H1 (cell line): ENCODE data around the gene SMPDL3B. TPM values are rescaled to one million over a fixed set of nuclear protein-coding genes. Genes with fewer than 3 reads are reported as not detected.

Experiments used
- CTCF ChIA-PET: fragments of 300-600 bp; sonication (Branson Sonifier 250); formaldehyde crosslinking; loops from one replicate; lab custom pipeline; 2021; ENCODE audit not compliant: partially characterized antibody; lab: Charles Lee
- POLR2A ChIA-PET: fragments of 300-600 bp; sonication (Branson Sonifier 250); formaldehyde crosslinking; loops from one replicate; lab custom pipeline; 2021; ENCODE audit warnings: inconsistent platforms; ENCODE audit not compliant: partially characterized antibody; lab: Charles Lee
- DNase-seq, 2 experiments: peaks; one replicate each; pipeline versions ENCODE4 v3.0.0 to v3.0.0-alpha.2; 2010 to 2022; ENCODE audit warnings: low spot score in 2 of 2, low read depth in 1 of 2, mixed read lengths in 1 of 2
- FAIRE-seq: peaks from 2 replicates; lab custom pipeline; 2011; peaks lifted over from hg19 to GRCh38; lab: Jason Lieb, UNC
- H2AFZ ChIP-seq: 2 replicates; pipeline ENCODE4 v1.8.1; 2012; ENCODE audit warnings: low read length, inconsistent platforms
- H2AK5ac ChIP-seq: 2 replicates; pipeline ENCODE4 v1.6.1; 2013; ENCODE audit warnings: low read depth, low read length
- H2BK120ac ChIP-seq: replicated peaks from 2 replicates; pipeline ENCODE3; 2013; ENCODE audit warnings: low read depth, low read length, inconsistent platforms
- H2BK12ac ChIP-seq: 2 replicates; pipeline ENCODE4 v1.6.1; 2013; ENCODE audit warnings: low read depth, low read length
- H2BK15ac ChIP-seq: 2 replicates; pipeline ENCODE4 v1.6.1; 2013; ENCODE audit warnings: low read length
- H2BK20ac ChIP-seq: 2 replicates; pipeline ENCODE4 v1.6.1; 2013; ENCODE audit warnings: low read length
- H2BK5ac ChIP-seq: 2 replicates; pipeline ENCODE4 v1.6.1; 2013; ENCODE audit warnings: low read depth, low read length
- H3K14ac ChIP-seq: 2 replicates; pipeline ENCODE4 v1.6.1; 2013; ENCODE audit warnings: inconsistent platforms; ENCODE audit not compliant: insufficient read length
- H3K18ac ChIP-seq: 2 replicates; pipeline ENCODE4 v1.6.1; 2013; ENCODE audit warnings: low read length; ENCODE audit errors: extremely low read depth
- H3K23ac ChIP-seq: 2 replicates; pipeline ENCODE4 v1.6.1; 2013; ENCODE audit warnings: inconsistent platforms; ENCODE audit not compliant: insufficient read length
- H3K23me2 ChIP-seq: 2 replicates; pipeline ENCODE4 v1.6.1; 2013; ENCODE audit warnings: low read depth, low read length
- H3K27ac ChIP-seq: 2 replicates; pipeline ENCODE4 v1.6.1; 2011; ENCODE audit warnings: low read depth, low read length, inconsistent platforms
- H3K27me3 ChIP-seq, 4 experiments: replicated peaks in 1 of 4; 1 replicate in 1 of 4; 2 replicates in 3 of 4; pipeline versions ENCODE4 v1.6.1 to v1.8.1; 2011 to 2013; ENCODE audit warnings: low read length in 3 of 4, mild to moderate bottlenecking in 3 of 4, inconsistent platforms in 2 of 4, mixed read lengths in 2 of 4, moderate library complexity in 1 of 4; ENCODE audit not compliant: control insufficient read depth in 3 of 4, insufficient read depth in 3 of 4; ENCODE audit errors: extremely low read depth in 1 of 4
- H3K36me3 ChIP-seq, 4 experiments: 2 replicates each; pipeline versions ENCODE4 v1.6.1 to v1.8.1; 2011 to 2013; ENCODE audit warnings: mild to moderate bottlenecking in 4 of 4, low read length in 3 of 4, moderate library complexity in 2 of 4, control low read depth in 1 of 4, inconsistent platforms in 1 of 4; ENCODE audit not compliant: insufficient read depth in 4 of 4, control insufficient read depth in 2 of 4
- H3K4ac ChIP-seq: replicated peaks from 2 replicates; pipeline ENCODE3; 2013; ENCODE audit warnings: low read length, low read depth, mixed read lengths, inconsistent platforms; ENCODE audit not compliant: insufficient read length
- H3K4me1 ChIP-seq, 4 experiments: replicated peaks in 1 of 4; 1 replicate in 1 of 4; 2 replicates in 3 of 4; pipeline versions ENCODE4 v1.6.1 to v1.8.1; 2011 to 2013; ENCODE audit warnings: low read length in 3 of 4, inconsistent platforms in 2 of 4, mixed read lengths in 1 of 4; ENCODE audit not compliant: insufficient read depth in 4 of 4, control insufficient read depth in 3 of 4
- H3K4me2 ChIP-seq, 2 experiments: 2 replicates each; pipeline versions ENCODE4 v1.6.1 to v1.8.1; 2011 to 2013; ENCODE audit warnings: low read depth in 2 of 2, low read length in 2 of 2, control low read depth in 1 of 2, inconsistent platforms in 1 of 2, mild to moderate bottlenecking in 1 of 2; ENCODE audit not compliant: insufficient read depth in 1 of 2
- H3K4me3 ChIP-seq, 4 experiments: fragments of 200-600, 300-600 bp in 1 of 4; sonication (generic), shearing (Covaris generic), sonication (Bioruptor Twin) in 1 of 4; 2 replicates each; pipeline versions ENCODE4 v1.5.1 to v1.8.1; 2011 to 2016; ENCODE audit warnings: low read length in 4 of 4, low read depth in 3 of 4, control low read depth in 2 of 4, inconsistent platforms in 2 of 4, mild to moderate bottlenecking in 2 of 4, mixed read lengths in 1 of 4, moderate library complexity in 1 of 4; ENCODE audit not compliant: insufficient read depth in 2 of 4; ENCODE audit errors: extremely low read depth in 1 of 4
- H3K56ac ChIP-seq: replicated peaks from 2 replicates; pipeline ENCODE3; 2013; ENCODE audit warnings: low read depth, mild to moderate bottlenecking, mixed read lengths, low read length, inconsistent platforms; ENCODE audit not compliant: insufficient read length
- H3K79me1 ChIP-seq: 2 replicates; pipeline ENCODE4 v1.6.1; 2013; ENCODE audit warnings: low read depth, low read length, control low read depth
- H3K79me2 ChIP-seq, 2 experiments: 2 replicates each; pipeline versions ENCODE4 v1.6.1 to v1.8.1; 2012 to 2013; ENCODE audit warnings: low read length in 2 of 2, mild to moderate bottlenecking in 2 of 2, inconsistent platforms in 1 of 2; ENCODE audit not compliant: insufficient read depth in 2 of 2, control insufficient read depth in 1 of 2
- H3K9ac ChIP-seq, 4 experiments: replicated peaks in 1 of 4; 1 replicate in 1 of 4; 2 replicates in 3 of 4; pipeline versions ENCODE4 v1.6.1 to v1.8.1; 2011 to 2013; ENCODE audit warnings: low read depth in 3 of 4, low read length in 3 of 4, control low read depth in 2 of 4, mild to moderate bottlenecking in 2 of 4, moderate library complexity in 2 of 4, inconsistent platforms in 1 of 4; ENCODE audit errors: extremely low read depth in 1 of 4
- H3K9me3 ChIP-seq, 2 experiments: 2 replicates each; pipeline versions ENCODE4 v1.6.1 to v1.8.1; 2012 to 2013; ENCODE audit warnings: mild to moderate bottlenecking in 2 of 2, moderate library complexity in 2 of 2, control low read depth in 1 of 2, inconsistent platforms in 1 of 2, low read depth in 1 of 2, low read length in 1 of 2, mixed read lengths in 1 of 2; ENCODE audit not compliant: insufficient read depth in 2 of 2
- H4K20me1 ChIP-seq, 2 experiments: replicated peaks in 1 of 2; 2 replicates each; pipeline versions ENCODE3 to v1.8.1; 2011 to 2013; ENCODE audit warnings: inconsistent platforms in 2 of 2, low read length in 2 of 2, mild to moderate bottlenecking in 1 of 2; ENCODE audit not compliant: insufficient read depth in 2 of 2, control insufficient read depth in 1 of 2
- H4K5ac ChIP-seq: 2 replicates; pipeline ENCODE4 v1.6.1; 2013; ENCODE audit warnings: low read length, low read depth, mixed read lengths, inconsistent platforms; ENCODE audit not compliant: insufficient read length
- H4K8ac ChIP-seq: 2 replicates; pipeline ENCODE4 v1.8.0; 2013; ENCODE audit warnings: mild to moderate bottlenecking, moderate library complexity, low read length, inconsistent platforms; ENCODE audit not compliant: insufficient read depth; ENCODE audit errors: extremely low read depth
- H4K91ac ChIP-seq: replicated peaks from 2 replicates; pipeline ENCODE3; 2013; ENCODE audit warnings: low read length, mixed read lengths, inconsistent platforms; ENCODE audit not compliant: insufficient read length
- BRCA1 ChIP-seq: IDR thresholded peaks from 2 replicates; pipeline ENCODE4 v1.6.1; 2012; ENCODE audit warnings: low read depth, low read length, improper control_type of control experiment
- CBX5 ChIP-seq: fragments of 300-800, 300-1000 bp; sonication (generic); IDR thresholded peaks from 2 replicates; pipeline ENCODE4 v1.7.1; 2016; ENCODE audit warnings: antibody characterized with exemption, low read length, low read depth
- CEBPB ChIP-seq: IDR thresholded peaks from 2 replicates; pipeline ENCODE4 v1.6.1; 2012; ENCODE audit warnings: low read depth, low read length
- CHD2 ChIP-seq: IDR thresholded peaks from 2 replicates; pipeline ENCODE4 v1.6.1; 2012; ENCODE audit warnings: low read length, improper control_type of control experiment
- CTBP2 ChIP-seq: IDR thresholded peaks from 2 replicates; pipeline ENCODE4 v1.7.0; 2011; ENCODE audit warnings: borderline replicate concordance, mild to moderate bottlenecking, moderate library complexity, mixed read lengths, low read length; ENCODE audit not compliant: insufficient read depth, insufficient read length
- EGR1 ChIP-seq: IDR thresholded peaks from 2 replicates; pipeline ENCODE4 v1.6.1; 2011; ENCODE audit warnings: low read depth, low read length, borderline replicate concordance
- JUND ChIP-seq: IDR thresholded peaks from 2 replicates; pipeline ENCODE4 v1.6.1; 2011; ENCODE audit warnings: mild to moderate bottlenecking, improper control_type of control experiment, low read length
- NANOG ChIP-seq: IDR thresholded peaks from 2 replicates; pipeline ENCODE4 v1.6.1; 2011; ENCODE audit warnings: low read length, low read depth, mild to moderate bottlenecking, inconsistent platforms; ENCODE audit not compliant: insufficient read depth, poor library complexity, severe bottlenecking
- PHF8 ChIP-seq: fragments of 200-600 bp; sonication (generic); conservative IDR thresholded peaks from 2 replicates; pipeline ENCODE4 v1.7.1; 2012; ENCODE audit warnings: low read depth, mild to moderate bottlenecking, inconsistent platforms, low read length, moderate library complexity
- POLR2A ChIP-seq, 2 experiments: IDR thresholded peaks; 1 replicate in 1 of 2; 2 replicates in 1 of 2; pipeline ENCODE4 v1.6.1; 2011; ENCODE audit warnings: low read depth in 2 of 2, low read length in 2 of 2, mild to moderate bottlenecking in 2 of 2; ENCODE audit errors: control extremely low read depth in 1 of 2
- RXRA ChIP-seq: IDR thresholded peaks from 2 replicates; pipeline ENCODE4 v1.6.1; 2011; ENCODE audit warnings: low read depth, mild to moderate bottlenecking, low read length, moderate library complexity; ENCODE audit not compliant: insufficient read depth
- SIX5 ChIP-seq: IDR thresholded peaks from 2 replicates; pipeline ENCODE4 v1.6.1; 2011; ENCODE audit warnings: mild to moderate bottlenecking, low read depth, low read length
- SP1 ChIP-seq: IDR thresholded peaks from 2 replicates; pipeline ENCODE4 v1.6.1; 2011; ENCODE audit warnings: low read depth, low read length
- TAF7 ChIP-seq: optimal IDR thresholded peaks from 2 replicates; pipeline ENCODE3; 2011; ENCODE audit warnings: low read depth, mild to moderate bottlenecking, inconsistent platforms, low read length, moderate library complexity, borderline replicate concordance
- TEAD4 ChIP-seq: IDR thresholded peaks from 2 replicates; pipeline ENCODE4 v1.6.1; 2012; ENCODE audit warnings: low read depth, low read length, inconsistent platforms, mixed read lengths
- WGBS, 2 experiments: shearing (Covaris generic) in 1 of 2; methylation state at CpG; one replicate each; pipeline versions ENCODE4 v1.1.6 to v1.1.7; 2013 to 2015; ENCODE audit warnings: low lambda C conversion rate in 2 of 2, mixed read lengths in 2 of 2, inconsistent platforms in 1 of 2, low coverage in 1 of 2, missing lambda C conversion rate in 1 of 2; ENCODE audit not compliant: insufficient replicate concordance in 2 of 2, insufficient coverage in 1 of 2, insufficient read length in 1 of 2; ENCODE audit errors: extremely low coverage in 1 of 2, missing lambda C conversion rate in 1 of 2; 5-methylcytosine and 5-hydroxymethylcytosine counted together
- polyA plus RNA-seq, 7 experiments: library from polyadenylated mRNA; depleted of rRNA in 3 of 7; stranded (reverse) in 5 of 7; unstranded in 2 of 7; fragments of >200 nt in 5 of 7; fragments of 200-250 nt in 2 of 7; gene quantifications; 1 replicate in 5 of 7; 2 replicates in 1 of 7; 4 replicates in 1 of 7; pipeline versions ENCODE4 v1.2.1 to v1.2.3, GENCODE V29; 2011 to 2013; ENCODE audit warnings: missing spikeins in 2 of 7, mixed read lengths in 2 of 7
- total RNA-seq: library from RNA; stranded (reverse); fragmentation: NEBNext Ultra II Directional; extraction: Animal tissue kit (Norgen Biotek cat#: 25700); gene quantifications from 2 replicates; pipeline ENCODE4 v1.2.1, GENCODE V29; 2021

SMPDL3B gene
- total and polyA plus RNA-seq, 2 of the 8 experiments (the other 6 are each of a cell fraction or from before 2014, with no cell fraction given) = 54.7 to 143 TPM

DNA sequence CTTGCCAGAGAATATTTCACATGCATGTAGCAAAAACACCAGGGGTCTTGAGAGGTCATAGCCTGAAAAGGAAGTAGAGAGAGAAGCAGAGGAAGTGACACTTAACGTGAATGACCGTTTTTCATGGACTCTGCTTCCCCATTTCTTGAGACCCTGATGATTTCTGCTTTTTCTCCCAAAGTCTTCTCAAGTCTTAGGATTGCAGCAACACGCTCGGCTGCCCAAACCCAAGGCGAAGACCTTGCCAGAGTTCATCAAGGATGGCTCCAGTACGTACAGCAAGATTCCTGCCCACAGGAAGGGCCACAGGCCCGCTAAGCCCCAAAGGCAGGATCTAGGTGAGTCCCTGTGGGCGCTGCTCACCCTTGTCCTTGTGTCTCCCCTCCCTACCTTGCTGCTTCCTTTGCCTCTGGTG, 49.7 kb upstream of the SMPDL3B start:
- no peaks in the 10 kb centered on the region for H3K27me3 ChIP-seq
- no peaks in the 10 kb centered on the region for H3K4me1 ChIP-seq
- no peak overlapping the region for H4K8ac ChIP-seq
- H3K36me3 ChIP-seq = peaks cover 0 to 24% (median 6%) of the 10 kb centered on the region in 4 experiments; a peak in 6 of 8 replicates
- H3K9me3 ChIP-seq = no peaks in the 10 kb centered on the region
- H2AK5ac ChIP-seq = no peak overlapping the region
- H3K79me2 ChIP-seq = no peaks in the 10 kb centered on the region
- peak overlapping the region; percentile 19; the same call in 1 of the 2 replicates for H2BK5ac ChIP-seq
- no peak overlapping the region for H3K14ac ChIP-seq
- no peak for FAIRE-seq
- no peak overlapping the region for H4K5ac ChIP-seq
- no peaks in the 10 kb centered on the region for H3K23me2 ChIP-seq
- no peak overlapping the region for H2AFZ ChIP-seq
- H3K9ac ChIP-seq = no peak overlapping the region
- WGBS, 2 experiments = 85% methylated on average over 8 of the region's 8 CpGs; no CpG with 5 or more reads in 1 of the 2 experiments
- peaks cover 0 to 4% of the 10 kb centered on the region in 2 experiments for H4K20me1 ChIP-seq
- no peak overlapping the region for H3K23ac ChIP-seq
- no peaks in the 10 kb centered on the region for H3K79me1 ChIP-seq
- H2BK12ac ChIP-seq = no peak overlapping the region
- no peak overlapping the region for H2BK120ac ChIP-seq
- no peak overlapping the region for H3K56ac ChIP-seq
- no peak overlapping the region for H3K4me2 ChIP-seq
- H2BK20ac ChIP-seq = no peak overlapping the region
- DNase-seq = no peak
- no peak overlapping the region for H3K18ac ChIP-seq
- no peak overlapping the region for H3K27ac ChIP-seq
- H4K91ac ChIP-seq = no peak overlapping the region
- POLR2A ChIA-PET = interaction anchor here (2.2 to 3.5 kb wide), 2 partner anchors 8 to 10 kb away, joined by 10 to 17 read pairs; no protein-coding TSS in a partner anchor
- CTCF ChIA-PET = interaction anchor here (1.0 kb wide), 1 partner anchor 27 kb away, joined by 3 read pairs; no protein-coding TSS in a partner anchor
- H3K4me3 ChIP-seq = no peak overlapping the region
- no peak overlapping the region for H3K4ac ChIP-seq
- H2BK15ac ChIP-seq = no peak overlapping the region
- no peak for TF ChIP-seq SIX5
- no peak for TF ChIP-seq TAF7
- no peak for TF ChIP-seq NANOG
- no peak for TF ChIP-seq CHD2
- no peak for TF ChIP-seq TEAD4
- TF ChIP-seq CBX5 = no peak
- no peak for TF ChIP-seq BRCA1
- TF ChIP-seq CTBP2 = no peak
- no peak for TF ChIP-seq RXRA
- no peak for TF ChIP-seq SP1
- no peak for TF ChIP-seq PHF8
- TF ChIP-seq CEBPB = no peak
- no peak for TF ChIP-seq EGR1
- TF ChIP-seq JUND = no peak
- no peak for TF ChIP-seq POLR2A (IDR thresholded peaks at IDR 0.05; ENCODE audit: control extremely low read depth in 1 of 2, low read depth in 2 of 2, low read length in 2 of 2)
